Keratinocyte (primary cell): ENCODE data around the gene TBC1D8B. TPM values are rescaled to one million over a fixed set of nuclear protein-coding genes. Genes with fewer than 3 reads are reported as not detected.

Experiments
- DNase-seq: peaks from one replicate; pipeline ENCODE4 v3.0.0-alpha.2; 2011; ENCODE audit warnings: low read depth, missing footprints, low spot score
- FAIRE-seq: peaks from 2 replicates; lab custom pipeline; 2011; peaks lifted over from hg19 to GRCh38; lab: Jason Lieb, UNC
- H2AFZ ChIP-seq: 2 replicates; pipeline ENCODE4 v1.6.0; 2012; ENCODE audit warnings: low read length, control low read depth, inconsistent platforms; ENCODE audit not compliant: control insufficient read depth
- H3K27ac ChIP-seq: 2 replicates; pipeline ENCODE4 v1.5.1; 2011; ENCODE audit warnings: low read length; ENCODE audit not compliant: control insufficient read depth, insufficient read depth
- H3K27me3 ChIP-seq: 3 replicates; pipeline ENCODE4 v1.6.0; 2011; ENCODE audit warnings: low read length; ENCODE audit not compliant: control insufficient read depth, insufficient read depth; ENCODE audit errors: extremely low read depth
- H3K36me3 ChIP-seq, 2 experiments: 2 replicates in 1 of 2; 3 replicates in 1 of 2; pipeline ENCODE4 v1.5.1; 2011; ENCODE audit warnings: low read length in 2 of 2, mild to moderate bottlenecking in 1 of 2; ENCODE audit not compliant: control insufficient read depth in 2 of 2, insufficient read depth in 2 of 2; ENCODE audit errors: extremely low read depth in 1 of 2
- H3K4me1 ChIP-seq: 3 replicates; pipeline ENCODE4 v1.5.1; 2011; ENCODE audit warnings: low read length; ENCODE audit not compliant: control insufficient read depth, insufficient read depth; ENCODE audit errors: extremely low read depth
- H3K4me2 ChIP-seq: 3 replicates; pipeline ENCODE4 v1.6.0; 2011; ENCODE audit warnings: low read depth, low read length; ENCODE audit not compliant: control insufficient read depth, insufficient read depth; ENCODE audit errors: extremely low read depth
- H3K4me3 ChIP-seq, 3 experiments: fragments of 200-600 bp in 1 of 3; sonication (generic) in 1 of 3; 2 replicates in 2 of 3; 3 replicates in 1 of 3; pipeline ENCODE4 v1.5.1; 2011 to 2016; ENCODE audit warnings: low read length in 3 of 3, mild to moderate bottlenecking in 3 of 3, control low read depth in 2 of 3, inconsistent platforms in 1 of 3, low read depth in 1 of 3, mixed read lengths in 1 of 3, mixed run types in 1 of 3, moderate library complexity in 1 of 3; ENCODE audit not compliant: control insufficient read depth in 2 of 3, insufficient read depth in 2 of 3; ENCODE audit errors: extremely low read depth in 1 of 3
- H3K79me2 ChIP-seq: 2 replicates; pipeline ENCODE4 v1.6.0; 2012; ENCODE audit warnings: low read length; ENCODE audit not compliant: control insufficient read depth, insufficient read depth
- H3K9ac ChIP-seq: 3 replicates; pipeline ENCODE4 v1.6.0; 2011; ENCODE audit warnings: low read length; ENCODE audit not compliant: control insufficient read depth, insufficient read depth; ENCODE audit errors: extremely low read depth
- H3K9me1 ChIP-seq: 3 replicates; pipeline ENCODE4 v1.6.0; 2011; ENCODE audit warnings: low read length; ENCODE audit not compliant: control insufficient read depth, insufficient read depth; ENCODE audit errors: extremely low read depth
- H3K9me3 ChIP-seq: 2 replicates; pipeline ENCODE4 v1.5.1; 2012; ENCODE audit warnings: low read depth, low read length; ENCODE audit not compliant: control insufficient read depth
- H4K20me1 ChIP-seq: 3 replicates; pipeline ENCODE4 v1.6.0; 2011; ENCODE audit warnings: low read length; ENCODE audit not compliant: control insufficient read depth, insufficient read depth; ENCODE audit errors: extremely low read depth
- EZH2 ChIP-seq: IDR thresholded peaks from one replicate; pipeline ENCODE4 v1.6.1; 2012; ENCODE audit warnings: inconsistent platforms, mild to moderate bottlenecking, low read length, moderate library complexity
- dilution Hi-C: fragments of 300-500 bp; cut with MboI; formaldehyde crosslinking; loops from one replicate; pipeline ENCODE4 v1.7.0; 2020; ENCODE audit warnings: low sequenced_read_pairs; ENCODE audit not compliant: extremely low pct_ligation_motif_present
- polyA plus RNA-seq, 5 experiments: library from polyadenylated mRNA; depleted of rRNA in 3 of 5; stranded (reverse) in 3 of 5; stranded (forward) in 1 of 5; unstranded in 1 of 5; fragments of >200 nt; gene quantifications; 1 replicate in 1 of 5; 2 replicates in 3 of 5; 3 replicates in 1 of 5; pipeline versions ENCODE4 v1.2.1 to v1.2.3, GENCODE V29; 2011 to 2012; ENCODE audit warnings: missing spikeins in 2 of 5, low read depth in 1 of 5, low replicate concordance in 1 of 5
- TF ChIP-seq, protein P1 (sequence below), 3 experiments: IDR thresholded peaks in 1 of 3; conservative IDR thresholded peaks in 1 of 3; optimal IDR thresholded peaks in 1 of 3; 2 replicates in 2 of 3; 3 replicates in 1 of 3; pipeline versions ENCODE3 to v1.5.1; 2011; ENCODE audit warnings: low read length in 3 of 3, mild to moderate bottlenecking in 3 of 3, moderate library complexity in 2 of 3, control low read depth in 1 of 3, inconsistent platforms in 1 of 3; ENCODE audit not compliant: insufficient read depth in 2 of 3; ENCODE audit errors: extremely low read depth in 1 of 3

Gene TBC1D8B
- polyA plus RNA-seq, 1 donor (not counting 4 experiments of a cell fraction or from before 2014, with no cell fraction given): 5.4 TPM

DNA sequence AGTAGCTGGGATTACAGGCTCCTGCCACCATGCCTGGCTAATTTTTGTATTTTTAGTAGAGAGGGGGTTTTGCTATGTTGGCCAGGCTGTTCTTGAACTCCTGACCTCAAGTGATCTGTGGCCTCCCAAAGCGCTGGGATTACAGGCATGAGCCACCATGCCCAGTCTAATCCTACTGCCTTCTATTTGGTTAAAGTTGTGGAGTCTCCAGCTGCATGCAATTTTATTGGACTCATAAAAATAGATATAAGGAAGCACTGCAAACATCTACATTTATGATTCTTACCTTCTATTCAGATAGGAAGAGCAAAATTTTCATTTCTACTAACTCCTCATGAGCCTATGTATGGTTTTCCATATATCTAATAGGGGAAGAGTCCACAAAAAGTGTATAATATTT lies 87.0 kb downstream of the TBC1D8B start:
- H3K4me2 ChIP-seq: no peak overlapping the region
- no peak overlapping the region for H3K4me3 ChIP-seq
- H2AFZ ChIP-seq: no peak overlapping the region
- no peaks in the 10 kb centered on the region for H3K79me2 ChIP-seq
- no peak overlapping the region for H3K27ac ChIP-seq
- no peaks in the 10 kb centered on the region for H4K20me1 ChIP-seq
- FAIRE-seq: no peak
- dilution Hi-C loops: no loop called here
- H3K9ac ChIP-seq: no peak overlapping the region
- H3K9me1 ChIP-seq: no peaks in the 10 kb centered on the region
- H3K36me3 ChIP-seq: no peaks in the 10 kb centered on the region
- H3K9me3 ChIP-seq: no peaks in the 10 kb centered on the region
- TF ChIP-seq EZH2: no peak
- TF ChIP-seq, protein P1, sequence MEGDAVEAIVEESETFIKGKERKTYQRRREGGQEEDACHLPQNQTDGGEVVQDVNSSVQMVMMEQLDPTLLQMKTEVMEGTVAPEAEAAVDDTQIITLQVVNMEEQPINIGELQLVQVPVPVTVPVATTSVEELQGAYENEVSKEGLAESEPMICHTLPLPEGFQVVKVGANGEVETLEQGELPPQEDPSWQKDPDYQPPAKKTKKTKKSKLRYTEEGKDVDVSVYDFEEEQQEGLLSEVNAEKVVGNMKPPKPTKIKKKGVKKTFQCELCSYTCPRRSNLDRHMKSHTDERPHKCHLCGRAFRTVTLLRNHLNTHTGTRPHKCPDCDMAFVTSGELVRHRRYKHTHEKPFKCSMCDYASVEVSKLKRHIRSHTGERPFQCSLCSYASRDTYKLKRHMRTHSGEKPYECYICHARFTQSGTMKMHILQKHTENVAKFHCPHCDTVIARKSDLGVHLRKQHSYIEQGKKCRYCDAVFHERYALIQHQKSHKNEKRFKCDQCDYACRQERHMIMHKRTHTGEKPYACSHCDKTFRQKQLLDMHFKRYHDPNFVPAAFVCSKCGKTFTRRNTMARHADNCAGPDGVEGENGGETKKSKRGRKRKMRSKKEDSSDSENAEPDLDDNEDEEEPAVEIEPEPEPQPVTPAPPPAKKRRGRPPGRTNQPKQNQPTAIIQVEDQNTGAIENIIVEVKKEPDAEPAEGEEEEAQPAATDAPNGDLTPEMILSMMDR (optimal IDR thresholded peaks at IDR 0.05 in 1 of 3, IDR thresholded peaks at IDR 0.05 in 1 of 3, conservative IDR thresholded peaks at IDR 0.05 in 1 of 3; ENCODE audit: extremely low read depth in 1 of 3, insufficient read depth in 2 of 3, low read length in 3 of 3): no peak
- no peak for DNase-seq
- H3K27me3 ChIP-seq: no peaks in the 10 kb centered on the region
- H3K4me1 ChIP-seq: peaks cover 1% of the 10 kb centered on the region

DNA sequence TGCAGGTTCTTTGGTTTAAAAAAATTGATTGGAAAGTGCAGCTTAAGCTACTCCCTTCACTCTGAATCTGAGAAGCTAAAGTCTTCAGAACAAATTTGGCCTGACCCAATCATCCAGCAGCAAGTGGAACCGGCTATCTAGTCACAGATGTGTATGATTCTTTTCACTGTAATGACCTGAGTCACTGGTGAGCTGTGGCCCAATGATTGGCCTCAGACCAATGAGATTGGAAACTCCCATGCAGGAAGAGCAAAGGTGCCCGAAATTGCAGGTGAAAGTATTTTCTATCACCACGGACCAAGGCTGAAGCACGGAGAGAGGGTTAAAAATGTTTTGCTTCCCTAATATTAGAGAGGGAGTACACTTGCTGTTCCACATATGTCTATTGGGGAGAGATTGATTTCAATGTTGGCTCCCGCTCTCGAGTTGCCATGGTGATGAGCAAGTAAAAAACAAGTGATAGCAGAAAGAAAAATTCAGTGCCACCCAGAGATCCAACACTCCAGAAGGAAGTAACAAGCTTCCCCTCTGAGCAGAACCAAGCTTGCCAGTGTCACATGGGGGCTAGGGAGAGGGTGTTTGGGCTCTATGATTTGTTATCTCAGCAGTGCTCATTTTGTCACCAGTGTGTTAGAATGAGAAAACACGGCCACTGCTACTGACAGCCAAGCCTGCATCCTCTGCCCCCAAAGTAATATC lies 89.4 kb downstream of the TBC1D8B start:
- H3K4me1 ChIP-seq: peaks cover 13% of the 10 kb centered on the region
- H3K4me3 ChIP-seq: no peak overlapping the region
- no peak overlapping the region for H3K4me2 ChIP-seq
- FAIRE-seq (no peak), DNase-seq (no peak)
- no peak overlapping the region for H2AFZ ChIP-seq
- H4K20me1 ChIP-seq: no peaks in the 10 kb centered on the region
- H3K9me3 ChIP-seq: no peaks in the 10 kb centered on the region
- no peak for TF ChIP-seq EZH2
- TF ChIP-seq, protein P1 (optimal IDR thresholded peaks at IDR 0.05 in 1 of 3, IDR thresholded peaks at IDR 0.05 in 1 of 3, conservative IDR thresholded peaks at IDR 0.05 in 1 of 3; ENCODE audit: extremely low read depth in 1 of 3, insufficient read depth in 2 of 3, low read length in 3 of 3): no peak
- H3K36me3 ChIP-seq: no peaks in the 10 kb centered on the region
- no peaks in the 10 kb centered on the region for H3K27me3 ChIP-seq
- dilution Hi-C loops: no loop called here
- no peak overlapping the region for H3K9ac ChIP-seq
- no peaks in the 10 kb centered on the region for H3K9me1 ChIP-seq
- no peaks in the 10 kb centered on the region for H3K79me2 ChIP-seq
- H3K27ac ChIP-seq: no peak overlapping the region
